ENCODE data around the gene PKP3. TPM values are rescaled to one million over a fixed set of nuclear protein-coding genes. Genes with fewer than 3 reads are reported as not detected.

Gene PKP3
- polyA plus RNA-seq, 1 donor (not counting 4 experiments of a cell fraction or from before 2014, with no cell fraction given): 125 TPM

- no peak overlapping the region for H3K9ac ChIP-seq (ENCODE audit: control insufficient read depth, extremely low read depth, insufficient read depth, low read length)
- no peaks in the 10 kb centered on the region for H4K20me1 ChIP-seq (ENCODE audit: control insufficient read depth, extremely low read depth, insufficient read depth, low read length)
- no peak overlapping the region for H3K4me2 ChIP-seq (ENCODE audit: control insufficient read depth, extremely low read depth, insufficient read depth, low read depth, low read length)
- peaks cover 30% of the 10 kb centered on the region for H3K4me1 ChIP-seq (ENCODE audit: control insufficient read depth, extremely low read depth, insufficient read depth, low read length)
- FAIRE-seq: no peak
- peaks cover 20% of the 10 kb centered on the region for H3K79me2 ChIP-seq (ENCODE audit: control insufficient read depth, insufficient read depth, low read length)
- no peak for TF ChIP-seq CTCF (optimal IDR thresholded peaks at IDR 0.05 in 1 of 3, IDR thresholded peaks at IDR 0.05 in 1 of 3, conservative IDR thresholded peaks at IDR 0.05 in 1 of 3; ENCODE audit: extremely low read depth in 1 of 3, insufficient read depth in 2 of 3, low read length in 3 of 3)
- TF ChIP-seq EZH2 (IDR thresholded peaks at IDR 0.05; ENCODE audit: low read length): no peak
- H3K9me3 ChIP-seq (ENCODE audit: control insufficient read depth, low read depth, low read length): no peaks in the 10 kb centered on the region
- H3K4me3 ChIP-seq (ENCODE audit: control insufficient read depth in 2 of 3, extremely low read depth in 1 of 3, insufficient read depth in 2 of 3, low read depth in 1 of 3, low read length in 3 of 3): no peak overlapping the region
- H3K27ac ChIP-seq (ENCODE audit: control insufficient read depth, insufficient read depth, low read length): no peak overlapping the region
- H2AFZ ChIP-seq (ENCODE audit: control insufficient read depth, low read length): no peak overlapping the region
- peaks cover 0 to under 1% of the 10 kb centered on the region in 2 experiments for H3K36me3 ChIP-seq (ENCODE audit: control insufficient read depth in 2 of 2, extremely low read depth in 1 of 2, insufficient read depth in 2 of 2, low read length in 2 of 2)
- dilution Hi-C loops (cut with MboI; ENCODE audit: extremely low pct_ligation_motif_present, low sequenced_read_pairs): no loop called here
- DNase-seq (ENCODE audit: low read depth, low spot score): peak; percentile 54
- no peaks in the 10 kb centered on the region for H3K9me1 ChIP-seq (ENCODE audit: control insufficient read depth, extremely low read depth, insufficient read depth, low read length)
- H3K27me3 ChIP-seq (ENCODE audit: control insufficient read depth, extremely low read depth, insufficient read depth, low read length): no peaks in the 10 kb centered on the region
These were observed 52.9 kb downstream of the PKP3 start for GRCh38 chr11:446891-447290.

- peak overlapping the region; percentile 78 for H3K9ac ChIP-seq (ENCODE audit: control insufficient read depth, extremely low read depth, insufficient read depth, low read length)
- H2AFZ ChIP-seq (ENCODE audit: control insufficient read depth, low read length): peak overlapping the region; percentile 76
- H3K4me1 ChIP-seq (ENCODE audit: control insufficient read depth, extremely low read depth, insufficient read depth, low read length): peaks cover 29% of the 10 kb centered on the region
- peak; percentile 90 to 91 (median 90) for TF ChIP-seq CTCF (optimal IDR thresholded peaks at IDR 0.05 in 1 of 3, IDR thresholded peaks at IDR 0.05 in 1 of 3, conservative IDR thresholded peaks at IDR 0.05 in 1 of 3; ENCODE audit: extremely low read depth in 1 of 3, insufficient read depth in 2 of 3, low read length in 3 of 3)
- TF ChIP-seq EZH2 (IDR thresholded peaks at IDR 0.05; ENCODE audit: low read length): no peak
- dilution Hi-C loops (cut with MboI; ENCODE audit: extremely low pct_ligation_motif_present, low sequenced_read_pairs): no loop called here
- H3K79me2 ChIP-seq (ENCODE audit: control insufficient read depth, insufficient read depth, low read length): peaks cover 30% of the 10 kb centered on the region
- no peaks in the 10 kb centered on the region for H3K9me1 ChIP-seq (ENCODE audit: control insufficient read depth, extremely low read depth, insufficient read depth, low read length)
- FAIRE-seq: no peak
- peak overlapping the region; percentile 89 for H3K4me2 ChIP-seq (ENCODE audit: control insufficient read depth, extremely low read depth, insufficient read depth, low read depth, low read length)
- no peaks in the 10 kb centered on the region for H3K9me3 ChIP-seq (ENCODE audit: control insufficient read depth, low read depth, low read length)
- H4K20me1 ChIP-seq (ENCODE audit: control insufficient read depth, extremely low read depth, insufficient read depth, low read length): no peaks in the 10 kb centered on the region
- peak overlapping the region; percentile 70 for H3K27ac ChIP-seq (ENCODE audit: control insufficient read depth, insufficient read depth, low read length)
- H3K4me3 ChIP-seq (ENCODE audit: control insufficient read depth in 2 of 3, extremely low read depth in 1 of 3, insufficient read depth in 2 of 3, low read depth in 1 of 3, low read length in 3 of 3): peak overlapping the region; percentile 41 to 86 (median 71)
- H3K27me3 ChIP-seq (ENCODE audit: control insufficient read depth, extremely low read depth, insufficient read depth, low read length): no peaks in the 10 kb centered on the region
- peaks cover 3 to 7% of the 10 kb centered on the region in 2 experiments for H3K36me3 ChIP-seq (ENCODE audit: control insufficient read depth in 2 of 2, extremely low read depth in 1 of 2, insufficient read depth in 2 of 2, low read length in 2 of 2)
- DNase-seq (ENCODE audit: low read depth, low spot score): peak; percentile 48
These were observed 54.1 kb downstream of the PKP3 start for GRCh38 chr11:447923-448731.
